ENCODE results near the gene CAMTA1. TPM values are rescaled to one million over a fixed set of nuclear protein-coding genes. Genes with fewer than 3 reads are reported as not detected.

Gene CAMTA1
- total RNA-seq, 2 donors from 2014 or later, result 105 to 113 TPM

DNA sequence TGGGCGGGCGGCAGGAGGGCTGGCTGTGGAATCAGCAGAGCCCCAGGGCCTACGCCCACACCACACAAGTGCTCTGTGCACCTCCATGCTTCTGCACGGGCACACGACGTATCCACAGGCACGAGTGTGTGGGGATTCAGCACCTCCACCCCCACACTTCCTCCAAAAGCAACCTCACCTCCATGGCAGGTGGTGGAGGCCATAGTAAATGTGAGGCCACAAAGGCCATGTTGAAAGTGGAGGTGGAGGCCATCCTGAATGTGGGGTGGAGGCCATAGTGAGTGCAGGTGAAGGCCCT, 860.4 kb downstream of the CAMTA1 start:
- peaks cover 0 to 8% of the 10 kb centered on the region in 2 donors for H3K4me1 ChIP-seq (ENCODE audit: control insufficient read depth in 1 of 2, low read depth in 2 of 2)
- TF ChIP-seq, protein P1, sequence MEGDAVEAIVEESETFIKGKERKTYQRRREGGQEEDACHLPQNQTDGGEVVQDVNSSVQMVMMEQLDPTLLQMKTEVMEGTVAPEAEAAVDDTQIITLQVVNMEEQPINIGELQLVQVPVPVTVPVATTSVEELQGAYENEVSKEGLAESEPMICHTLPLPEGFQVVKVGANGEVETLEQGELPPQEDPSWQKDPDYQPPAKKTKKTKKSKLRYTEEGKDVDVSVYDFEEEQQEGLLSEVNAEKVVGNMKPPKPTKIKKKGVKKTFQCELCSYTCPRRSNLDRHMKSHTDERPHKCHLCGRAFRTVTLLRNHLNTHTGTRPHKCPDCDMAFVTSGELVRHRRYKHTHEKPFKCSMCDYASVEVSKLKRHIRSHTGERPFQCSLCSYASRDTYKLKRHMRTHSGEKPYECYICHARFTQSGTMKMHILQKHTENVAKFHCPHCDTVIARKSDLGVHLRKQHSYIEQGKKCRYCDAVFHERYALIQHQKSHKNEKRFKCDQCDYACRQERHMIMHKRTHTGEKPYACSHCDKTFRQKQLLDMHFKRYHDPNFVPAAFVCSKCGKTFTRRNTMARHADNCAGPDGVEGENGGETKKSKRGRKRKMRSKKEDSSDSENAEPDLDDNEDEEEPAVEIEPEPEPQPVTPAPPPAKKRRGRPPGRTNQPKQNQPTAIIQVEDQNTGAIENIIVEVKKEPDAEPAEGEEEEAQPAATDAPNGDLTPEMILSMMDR (IDR thresholded peaks at IDR 0.05), result no peak
- H3K9me3 ChIP-seq, result no peaks in the 10 kb centered on the region
- H3K4me3 ChIP-seq, result no peak overlapping the region
- no peak overlapping the region for H3K27ac ChIP-seq
- no peaks in the 10 kb centered on the region for H3K27me3 ChIP-seq (replicated peaks; ENCODE audit: insufficient read depth)
- ATAC-seq (ENCODE audit: insufficient number of reproducible peaks, low FRiP score, low read depth), result no peak
- H3K36me3 ChIP-seq, result no peaks in the 10 kb centered on the region
- no peak for DNase-seq (ENCODE audit: low spot score)

DNA sequence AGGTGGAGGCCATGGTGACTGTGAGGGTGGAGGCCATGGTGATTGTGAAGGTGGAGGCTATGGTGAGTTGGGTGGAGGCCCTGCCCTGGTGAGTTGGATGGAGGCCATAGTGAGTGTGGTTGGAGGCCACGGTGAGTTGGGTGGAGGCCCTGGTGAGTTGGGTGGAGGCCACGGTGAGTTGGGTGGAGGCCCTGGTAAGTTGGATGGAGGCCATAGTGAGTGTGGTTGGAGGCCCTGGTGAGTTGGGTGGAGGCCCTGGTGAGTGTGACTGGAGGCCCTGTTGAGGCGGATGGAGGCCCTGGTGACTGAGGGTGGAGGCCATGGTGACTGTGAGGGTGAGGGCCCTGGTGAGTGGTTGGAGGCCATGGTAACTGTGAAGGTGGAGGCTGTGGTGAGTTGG, 860.9 kb downstream of the CAMTA1 start:
- Histone ChIP-seq H3K36me3 (no peaks in the 10 kb centered on the region), H3K4me3 (no peak overlapping the region), H3K4me1 (ENCODE audit: control insufficient read depth in 1 of 2, low read depth in 2 of 2) (peaks cover 0 to 8% of the 10 kb centered on the region in 2 donors), H3K9me3 (no peaks in the 10 kb centered on the region), H3K27ac (no peak overlapping the region), H3K27me3 (replicated peaks; ENCODE audit: insufficient read depth) (no peaks in the 10 kb centered on the region)
- DNase-seq (ENCODE audit: low spot score) (no peak), ATAC-seq (ENCODE audit: insufficient number of reproducible peaks, low FRiP score, low read depth) (no peak)
- TF ChIP-seq, protein P1 (IDR thresholded peaks at IDR 0.05), result no peak

DNA sequence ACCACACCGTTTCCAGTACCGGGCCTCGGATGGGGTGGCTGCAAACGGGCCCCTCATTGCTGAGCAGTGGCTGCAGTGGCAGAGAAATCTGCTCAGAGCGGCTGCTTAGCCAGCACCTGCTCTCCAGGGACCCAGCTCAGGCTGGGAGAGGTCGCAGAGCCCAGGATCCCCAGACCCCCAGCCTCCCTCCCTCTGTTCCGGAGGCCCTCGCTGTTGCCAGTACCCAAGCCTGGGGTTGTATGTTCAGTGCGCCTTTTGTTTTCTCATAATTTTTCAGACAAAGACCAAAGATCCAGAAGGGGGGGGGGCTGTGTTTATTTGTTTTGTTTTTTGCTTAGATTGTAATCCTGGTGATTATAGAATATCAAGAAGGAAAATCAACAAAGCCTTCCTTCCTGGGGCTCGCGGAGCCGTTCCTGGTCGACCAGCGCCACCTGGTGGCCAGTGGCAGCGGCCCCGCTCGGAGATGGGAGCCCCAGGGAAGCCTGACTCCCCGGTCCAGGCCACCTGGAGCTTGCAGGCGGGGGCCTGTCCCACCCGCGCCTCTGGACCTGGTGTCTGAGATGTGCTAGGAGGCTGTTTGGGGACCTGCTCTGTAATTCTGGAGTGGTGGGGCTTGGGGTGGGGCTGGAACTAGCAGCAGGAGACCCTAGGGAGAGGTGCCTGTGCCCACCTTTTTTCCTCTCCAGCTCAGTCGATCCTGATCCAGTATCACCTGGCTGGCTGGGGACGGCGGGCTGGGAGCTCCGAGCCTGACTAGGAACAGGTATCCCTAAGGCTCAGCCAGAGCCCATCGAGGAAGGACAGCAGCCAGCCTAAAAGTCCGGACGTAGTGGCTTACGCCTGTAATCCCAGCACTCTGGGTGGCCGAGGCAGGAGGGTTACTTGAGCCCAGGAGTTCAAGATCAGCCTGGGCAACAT, 862.0 kb downstream of the CAMTA1 start:
- peaks cover 0 to 8% of the 10 kb centered on the region in 2 donors for H3K4me1 ChIP-seq (ENCODE audit: control insufficient read depth in 1 of 2, low read depth in 2 of 2)
- H3K27me3 ChIP-seq (replicated peaks; ENCODE audit: insufficient read depth), result no peaks in the 10 kb centered on the region
- DNase-seq (ENCODE audit: low spot score), result no peak
- ATAC-seq (ENCODE audit: insufficient number of reproducible peaks, low FRiP score, low read depth), result no peak
- no peak overlapping the region for H3K4me3 ChIP-seq
- H3K27ac ChIP-seq, result no peak overlapping the region
- H3K9me3 ChIP-seq, result no peaks in the 10 kb centered on the region
- H3K36me3 ChIP-seq, result no peaks in the 10 kb centered on the region
- TF ChIP-seq, protein P1 (IDR thresholded peaks at IDR 0.05), result peak; percentile 94

DNA sequence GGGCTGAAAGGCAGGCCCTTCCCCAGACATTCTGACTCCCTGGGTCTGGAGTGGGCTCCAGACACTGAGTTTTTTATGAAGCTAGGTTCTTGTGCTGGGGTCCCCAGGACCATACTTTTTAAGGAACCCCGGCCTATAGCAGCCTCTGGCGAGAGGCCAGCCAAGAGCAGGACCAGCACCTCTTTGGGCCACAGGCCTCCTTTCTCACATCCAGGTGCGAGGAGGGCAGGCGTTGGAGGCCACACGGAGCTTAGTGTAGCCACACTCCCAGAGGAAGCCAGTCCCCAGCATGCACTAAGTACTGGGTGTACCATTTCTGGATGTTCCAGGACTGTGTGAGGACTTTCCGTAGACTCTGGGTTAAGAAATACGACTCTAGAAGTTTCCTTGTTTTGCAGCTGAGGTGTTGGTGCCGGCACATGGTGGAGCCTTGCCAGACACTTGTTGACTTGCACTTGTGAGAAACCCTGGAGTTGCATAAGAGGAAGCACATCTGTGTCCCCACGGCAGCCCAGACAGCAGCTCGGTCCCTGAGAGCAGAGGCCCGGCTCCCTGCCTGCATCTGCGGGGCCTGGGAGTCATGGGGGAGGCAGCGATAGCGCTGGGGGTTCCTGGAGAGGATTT, 863.6 kb downstream of the CAMTA1 start:
- Histone ChIP-seq H3K4me3 (no peak overlapping the region), H3K4me1 (ENCODE audit: control insufficient read depth in 1 of 2, low read depth in 2 of 2) (peaks cover 0 to 8% of the 10 kb centered on the region in 2 donors), H3K9me3 (no peaks in the 10 kb centered on the region), H3K27me3 (replicated peaks; ENCODE audit: insufficient read depth) (no peaks in the 10 kb centered on the region), H3K27ac (no peak overlapping the region), H3K36me3 (no peaks in the 10 kb centered on the region)
- TF ChIP-seq, protein P1 (IDR thresholded peaks at IDR 0.05), result no peak
- ATAC-seq (ENCODE audit: insufficient number of reproducible peaks, low FRiP score, low read depth), result no peak
- no peak for DNase-seq (ENCODE audit: low spot score)

DNA sequence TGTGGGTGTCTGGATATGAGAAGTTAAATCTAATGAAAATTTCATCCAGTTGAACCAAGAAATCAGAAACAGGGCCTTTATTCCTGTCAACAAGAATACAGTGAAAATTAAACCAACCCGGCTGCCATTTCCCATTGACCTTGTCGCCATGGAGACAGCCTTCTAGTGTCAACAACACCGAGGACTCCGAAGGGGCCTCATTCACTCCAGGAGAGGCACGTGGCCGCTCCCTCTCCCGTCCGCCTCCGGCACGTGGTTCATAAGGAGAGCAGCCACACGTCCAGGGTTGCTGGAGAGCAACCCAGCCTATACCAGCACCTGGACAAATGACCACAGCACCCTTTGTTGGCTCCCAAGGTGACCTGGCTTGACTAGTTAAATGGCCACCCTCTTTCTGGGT, 865.5 kb downstream of the CAMTA1 start:
- ATAC-seq (ENCODE audit: insufficient number of reproducible peaks, low FRiP score, low read depth) (no peak), DNase-seq (ENCODE audit: low spot score) (no peak)
- H3K9me3 ChIP-seq, result no peaks in the 10 kb centered on the region
- H3K27ac ChIP-seq, result no peak overlapping the region
- no peaks in the 10 kb centered on the region for H3K36me3 ChIP-seq
- H3K4me3 ChIP-seq, result no peak overlapping the region
- TF ChIP-seq, protein P1 (IDR thresholded peaks at IDR 0.05), result no peak
- no peaks in the 10 kb centered on the region for H3K4me1 ChIP-seq (ENCODE audit: control insufficient read depth in 1 of 2, low read depth in 2 of 2)
- H3K27me3 ChIP-seq (replicated peaks; ENCODE audit: insufficient read depth), result no peaks in the 10 kb centered on the region
